Measurements from ENCODE around the gene LMO1.

- TF ChIP-seq, protein P1, sequence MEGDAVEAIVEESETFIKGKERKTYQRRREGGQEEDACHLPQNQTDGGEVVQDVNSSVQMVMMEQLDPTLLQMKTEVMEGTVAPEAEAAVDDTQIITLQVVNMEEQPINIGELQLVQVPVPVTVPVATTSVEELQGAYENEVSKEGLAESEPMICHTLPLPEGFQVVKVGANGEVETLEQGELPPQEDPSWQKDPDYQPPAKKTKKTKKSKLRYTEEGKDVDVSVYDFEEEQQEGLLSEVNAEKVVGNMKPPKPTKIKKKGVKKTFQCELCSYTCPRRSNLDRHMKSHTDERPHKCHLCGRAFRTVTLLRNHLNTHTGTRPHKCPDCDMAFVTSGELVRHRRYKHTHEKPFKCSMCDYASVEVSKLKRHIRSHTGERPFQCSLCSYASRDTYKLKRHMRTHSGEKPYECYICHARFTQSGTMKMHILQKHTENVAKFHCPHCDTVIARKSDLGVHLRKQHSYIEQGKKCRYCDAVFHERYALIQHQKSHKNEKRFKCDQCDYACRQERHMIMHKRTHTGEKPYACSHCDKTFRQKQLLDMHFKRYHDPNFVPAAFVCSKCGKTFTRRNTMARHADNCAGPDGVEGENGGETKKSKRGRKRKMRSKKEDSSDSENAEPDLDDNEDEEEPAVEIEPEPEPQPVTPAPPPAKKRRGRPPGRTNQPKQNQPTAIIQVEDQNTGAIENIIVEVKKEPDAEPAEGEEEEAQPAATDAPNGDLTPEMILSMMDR (IDR thresholded peaks at IDR 0.05), result peak in 4 of 7 experiments; percentile 36 to 58 (median 42)
- TF ChIP-seq EP300 (IDR thresholded peaks at IDR 0.05) (no peak), POLR2AphosphoS5 (IDR thresholded peaks at IDR 0.05) (no peak), POLR2A (IDR thresholded peaks at IDR 0.05) (no peak)
Observed at GRCh38 chr11:8219257-8220021, 44.2 kb downstream of the LMO1 start.
